GM19397 (cell line): ENCODE results near the gene ASIC4.

Source experiments
- ATAC-seq: cut with Tn5 transposase; IDR thresholded peaks from one replicate; pipeline ENCODE4 v1.9.1; 2021; ENCODE audit warnings: mild to moderate bottlenecking, moderate library complexity; ENCODE audit not compliant: unreplicated experiment

The ASIC4 gene

GRCh38 chr2:219480004-219480403 lies 34.3 kb upstream of the ASIC4 start:
- no peak for ATAC-seq

- no peak for ATAC-seq
These were observed 31.4 kb upstream of the ASIC4 start for GRCh38 chr2:219482674-219483405.

- no peak for ATAC-seq
These were observed 30.6 kb upstream of the ASIC4 start for GRCh38 chr2:219483451-219484342.

DNA sequence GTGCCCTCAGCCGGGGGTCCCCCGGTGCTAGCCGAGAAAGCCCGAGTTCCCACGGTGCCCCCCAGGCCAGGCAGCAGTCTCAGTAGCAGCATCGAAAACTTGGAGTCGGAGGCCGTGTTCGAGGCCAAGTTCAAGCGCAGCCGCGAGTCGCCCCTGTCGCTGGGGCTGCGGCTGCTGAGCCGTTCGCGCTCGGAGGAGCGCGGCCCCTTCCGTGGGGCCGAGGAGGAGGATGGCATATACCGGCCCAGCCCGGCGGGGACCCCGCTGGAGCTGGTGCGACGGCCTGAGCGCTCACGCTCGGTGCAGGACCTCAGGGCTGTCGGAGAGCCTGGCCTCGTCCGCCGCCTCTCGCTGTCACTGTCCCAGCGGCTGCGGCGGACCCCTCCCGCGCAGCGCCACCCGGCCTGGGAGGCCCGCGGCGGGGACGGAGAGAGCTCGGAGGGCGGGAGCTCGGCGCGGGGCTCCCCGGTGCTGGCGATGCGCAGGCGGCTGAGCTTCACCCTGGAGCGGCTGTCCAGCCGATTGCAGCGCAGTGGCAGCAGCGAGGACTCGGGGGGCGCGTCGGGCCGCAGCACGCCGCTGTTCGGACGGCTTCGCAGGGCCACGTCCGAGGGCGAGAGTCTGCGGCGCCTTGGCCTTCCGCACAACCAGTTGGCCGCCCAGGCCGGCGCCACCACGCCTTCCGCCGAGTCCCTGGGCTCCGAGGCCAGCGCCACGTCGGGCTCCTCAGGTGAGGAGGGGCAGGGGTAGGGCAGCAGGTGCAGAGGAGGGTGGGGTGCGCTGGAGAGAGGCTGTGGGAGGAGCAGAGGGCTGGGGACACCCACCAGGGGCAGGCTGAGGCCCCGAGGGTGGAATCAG lies 29.7 kb upstream of the ASIC4 start:
- ATAC-seq = no peak

- no peak for ATAC-seq
These were observed 29.1 kb upstream of the ASIC4 start for GRCh38 chr2:219485201-219485580.

DNA sequence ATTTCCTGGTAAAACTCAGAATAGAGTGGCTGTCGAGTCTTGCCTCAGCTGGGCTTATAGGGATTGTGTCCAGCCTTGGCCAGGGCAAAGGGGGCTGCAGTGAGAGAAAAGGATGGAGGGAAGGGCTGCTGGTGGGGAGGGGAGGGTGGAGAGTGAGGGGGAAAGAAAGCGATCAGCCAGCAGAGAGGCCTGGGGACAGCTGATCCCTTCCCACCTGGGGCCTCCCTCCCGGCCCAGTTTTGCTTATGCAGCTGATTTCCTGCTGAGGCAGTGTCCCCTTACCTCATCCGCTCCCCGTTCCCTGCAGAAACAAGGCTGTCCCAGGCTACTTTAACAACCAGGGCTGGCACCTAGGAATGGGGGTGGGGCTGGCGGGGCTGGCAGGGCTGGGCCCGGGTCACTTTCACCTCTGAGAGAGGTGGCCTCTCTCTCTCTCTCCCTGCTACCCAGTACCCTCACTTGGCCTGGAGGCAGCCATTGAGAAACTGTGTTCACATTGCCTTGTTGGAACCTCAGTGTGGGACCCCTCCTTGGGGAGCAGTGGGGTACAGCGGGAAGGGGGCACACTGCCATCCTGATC lies 27.8 kb upstream of the ASIC4 start:
- no peak for ATAC-seq

DNA sequence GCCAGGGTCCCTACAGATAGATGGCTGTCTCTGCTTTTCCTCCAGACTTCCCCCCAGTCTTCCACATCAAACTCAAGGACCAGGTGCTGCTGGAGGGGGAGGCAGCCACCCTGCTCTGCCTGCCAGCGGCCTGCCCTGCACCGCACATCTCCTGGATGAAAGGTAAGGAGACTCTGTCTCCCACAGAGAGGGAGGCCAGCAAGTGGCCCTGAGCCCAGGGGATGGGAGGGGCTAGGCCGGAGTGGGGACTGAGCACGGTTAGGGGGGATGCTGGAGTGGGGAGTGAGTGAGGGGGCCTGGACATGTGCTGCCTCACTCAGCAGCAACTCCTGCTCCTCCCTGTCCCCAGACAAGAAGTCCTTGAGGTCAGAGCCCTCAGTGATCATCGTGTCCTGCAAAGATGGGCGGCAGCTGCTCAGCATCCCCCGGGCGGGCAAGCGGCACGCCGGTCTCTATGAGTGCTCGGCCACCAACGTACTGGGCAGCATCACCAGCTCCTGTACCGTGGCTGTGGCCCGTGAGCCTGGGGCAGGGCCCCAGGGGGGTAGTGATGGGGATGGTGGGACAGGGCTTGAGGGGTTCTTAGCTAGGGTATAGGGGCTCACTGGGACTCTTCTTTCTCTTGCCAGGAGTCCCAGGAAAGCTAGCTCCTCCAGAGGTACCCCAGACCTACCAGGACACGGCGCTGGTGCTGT lies 26.0 kb upstream of the ASIC4 start:
- ATAC-seq = no peak

- no peak for ATAC-seq
These were observed 25.5 kb upstream of the ASIC4 start for GRCh38 chr2:219488844-219489194.

DNA sequence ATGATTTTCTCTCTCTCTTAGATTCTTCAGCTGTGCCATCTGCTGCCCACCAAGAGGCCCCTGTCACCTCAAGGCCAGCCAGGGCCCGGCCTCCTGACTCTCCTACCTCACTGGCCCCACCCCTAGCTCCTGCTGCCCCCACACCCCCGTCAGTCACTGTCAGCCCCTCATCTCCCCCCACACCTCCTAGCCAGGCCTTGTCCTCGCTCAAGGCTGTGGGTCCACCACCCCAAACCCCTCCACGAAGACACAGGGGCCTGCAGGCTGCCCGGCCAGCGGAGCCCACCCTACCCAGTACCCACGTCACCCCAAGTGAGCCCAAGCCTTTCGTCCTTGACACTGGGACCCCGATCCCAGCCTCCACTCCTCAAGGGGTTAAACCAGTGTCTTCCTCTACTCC lies 25.0 kb upstream of the ASIC4 start:
- no peak for ATAC-seq

GRCh38 chr2:219490186-219490585 lies 24.1 kb upstream of the ASIC4 start:
- no peak for ATAC-seq

DNA sequence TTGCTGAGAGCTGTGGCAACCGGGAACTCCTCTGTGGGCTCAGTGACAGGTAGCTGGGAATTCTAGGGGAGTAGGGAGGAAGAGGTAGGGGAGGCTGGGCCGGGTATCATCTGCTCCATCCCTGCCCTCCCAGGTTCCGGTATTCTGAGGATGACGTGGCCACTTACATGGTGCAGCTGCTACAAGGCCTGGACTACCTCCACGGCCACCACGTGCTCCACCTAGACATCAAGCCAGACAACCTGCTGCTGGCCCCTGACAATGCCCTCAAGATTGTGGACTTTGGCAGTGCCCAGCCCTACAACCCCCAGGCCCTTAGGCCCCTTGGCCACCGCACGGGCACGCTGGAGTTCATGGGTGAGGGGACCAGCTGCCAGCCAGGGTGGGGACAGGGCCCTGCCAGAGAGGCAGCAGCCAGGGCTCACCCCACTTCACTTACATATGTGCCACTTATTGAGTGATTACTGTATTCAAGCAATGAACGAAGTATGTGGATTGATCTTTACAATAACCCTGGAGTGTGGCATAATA lies 23.6 kb upstream of the ASIC4 start:
- no peak for ATAC-seq

- no peak for ATAC-seq
These were observed 22.9 kb upstream of the ASIC4 start for GRCh38 chr2:219491278-219491963.

- no peak for ATAC-seq
These were observed 21.7 kb upstream of the ASIC4 start for GRCh38 chr2:219492575-219492974.

- no peak for ATAC-seq
These were observed 21.2 kb upstream of the ASIC4 start for GRCh38 chr2:219493086-219493485.

- ATAC-seq = no peak
These were observed 19.2 kb upstream of the ASIC4 start for GRCh38 chr2:219494952-219495530.

DNA sequence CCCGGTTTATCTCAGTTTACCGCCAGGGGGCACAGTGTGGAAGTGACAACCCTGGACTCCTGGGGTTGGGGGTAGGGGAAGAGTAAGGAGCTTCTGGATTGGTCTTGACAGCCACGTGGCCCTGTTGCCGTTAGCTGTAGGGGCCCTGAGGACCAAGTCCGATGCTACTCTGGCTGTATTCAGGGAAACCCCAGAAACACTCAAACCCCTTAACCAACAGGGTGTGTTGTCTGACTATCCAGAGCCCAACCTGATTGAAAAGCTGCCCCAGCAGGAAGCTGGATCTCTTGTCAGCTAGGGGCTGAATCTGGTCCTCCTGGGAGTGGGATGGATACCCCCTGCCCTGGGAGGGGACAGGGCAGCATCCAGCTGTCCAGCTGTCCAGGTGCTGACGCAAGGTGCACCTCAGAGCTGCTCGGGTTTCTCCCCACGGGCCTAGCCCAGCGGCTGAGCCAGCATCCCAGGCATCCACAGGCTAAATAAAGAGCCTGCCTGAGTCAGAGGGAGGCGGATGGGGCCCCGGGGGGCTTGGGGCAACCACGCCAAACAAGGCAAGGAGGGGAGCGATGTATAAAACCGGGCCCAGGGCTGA lies 18.7 kb upstream of the ASIC4 start:
- ATAC-seq = peak; percentile 24

DNA sequence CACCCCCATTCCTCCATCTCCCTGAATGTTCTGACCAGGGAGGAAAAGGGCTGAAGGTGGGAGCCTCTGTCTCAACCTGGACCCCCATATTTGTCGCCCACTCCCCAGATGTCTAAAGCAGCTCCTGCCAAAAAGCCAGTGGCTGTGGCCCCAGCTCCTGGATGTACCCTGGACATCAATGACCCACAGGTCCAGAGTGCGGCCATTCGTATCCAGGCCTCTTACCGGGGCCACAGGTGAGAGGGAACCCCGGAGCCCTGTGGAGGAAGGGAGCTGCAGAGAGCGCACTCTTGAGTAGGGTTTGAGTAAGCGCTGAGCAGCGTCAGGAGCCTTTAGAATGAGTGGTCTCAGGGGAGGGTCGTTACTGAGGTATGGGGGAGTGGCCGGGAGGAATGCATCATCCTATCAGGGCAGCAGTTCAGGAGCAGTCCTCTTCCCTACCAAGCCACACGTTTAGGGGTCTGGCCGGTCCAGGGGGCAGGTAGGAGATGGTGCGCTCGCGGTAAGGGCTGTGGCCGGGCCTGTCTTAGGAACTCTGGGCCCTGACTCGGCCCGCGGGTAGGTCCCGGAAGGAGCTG lies 17.9 kb upstream of the ASIC4 start:
- no peak for ATAC-seq

DNA sequence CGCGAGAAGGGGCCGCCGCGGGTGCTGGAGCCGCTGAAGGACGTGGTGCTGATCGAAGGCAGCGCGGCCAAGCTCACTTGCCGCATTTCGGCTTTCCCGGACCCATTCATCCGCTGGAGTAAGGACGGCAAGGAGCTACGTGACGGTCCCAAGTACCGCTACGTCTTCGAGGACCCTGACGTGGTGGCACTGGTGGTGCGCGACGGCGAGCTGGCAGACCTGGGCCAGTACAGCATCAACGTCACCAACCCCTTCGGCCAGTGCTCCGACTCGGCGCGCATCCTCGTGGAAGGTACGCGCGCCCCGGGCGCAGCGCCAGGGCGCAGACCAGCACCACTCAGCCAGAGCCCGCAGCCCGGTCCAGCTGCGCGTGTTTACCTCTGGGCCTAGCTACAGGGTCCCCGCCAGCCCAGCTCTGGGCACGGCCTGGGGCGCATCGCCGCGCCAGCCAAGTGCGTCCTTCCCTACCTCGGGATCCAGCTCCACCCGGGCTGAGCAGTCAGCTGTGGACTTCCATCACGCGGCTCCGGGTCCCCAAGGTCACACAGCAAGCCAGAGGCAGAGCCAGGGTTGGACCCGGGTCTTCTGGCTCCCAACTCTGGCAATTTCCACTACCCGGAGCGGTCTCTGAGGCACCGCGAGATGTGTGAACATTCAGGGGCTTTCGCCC lies 17.3 kb upstream of the ASIC4 start:
- ATAC-seq = no peak
